OCI-LY7 (cell line): ENCODE results near the gene VSX1. TPM values are rescaled to one million over a fixed set of nuclear protein-coding genes. Genes with fewer than 3 reads are reported as not detected.

Experiments used
- BruUV-seq: library from RNA; stranded (reverse); fragments of 400-500 nt; replicated peaks from 2 replicates; lab custom pipeline; 2021; lab: Mats Ljungman, UMichigan
- CTCF ChIA-PET: fragments of 300-600 bp; sonication (Branson Sonifier 250); formaldehyde crosslinking; loops from one replicate; lab custom pipeline; 2022; ENCODE audit warnings: antibody characterized with exemption; ENCODE audit not compliant: unreplicated experiment; lab: Charles Lee
- POLR2A ChIA-PET: fragments of 300-600 bp; sonication (Branson Sonifier 250); formaldehyde crosslinking; loops from one replicate; lab custom pipeline; 2022; ENCODE audit warnings: antibody characterized with exemption; lab: Charles Lee
- DNase-seq: peaks from one replicate; pipeline ENCODE4 v3.0.0-alpha.2; 2015; ENCODE audit warnings: low spot score
- H2AFZ ChIP-seq: fragments of 200-600 bp; sonication (generic), shearing (Covaris generic); 2 replicates; pipeline ENCODE4 v1.6.1; 2014; ENCODE audit warnings: mild to moderate bottlenecking, antibody characterized with exemption, low read length, moderate library complexity
- H3K27ac ChIP-seq: fragments of 200-600 bp; sonication (generic); 2 replicates; pipeline ENCODE4 v1.5.1; 2014; ENCODE audit warnings: mixed run types, low read depth, mild to moderate bottlenecking, moderate library complexity, low read length, inconsistent platforms; ENCODE audit not compliant: poor library complexity, severe bottlenecking
- H3K36me3 ChIP-seq: fragments of 200-600 bp; sonication (generic); 2 replicates; pipeline ENCODE4 v1.6.1; 2014; ENCODE audit warnings: mild to moderate bottlenecking, antibody characterized with exemption, low read length, moderate library complexity, mixed read lengths; ENCODE audit not compliant: insufficient read depth
- H3K4me1 ChIP-seq: fragments of 200-600 bp; sonication (generic); 2 replicates; pipeline ENCODE4 v1.5.1; 2014; ENCODE audit warnings: mild to moderate bottlenecking, low read length; ENCODE audit not compliant: insufficient read depth, poor library complexity, severe bottlenecking
- H3K4me2 ChIP-seq: fragments of 200-600 bp; sonication (generic); 2 replicates; pipeline ENCODE4 v1.6.1; 2014; ENCODE audit warnings: mild to moderate bottlenecking, low read length
- H3K4me3 ChIP-seq: fragments of 200-600 bp; sonication (generic); 2 replicates; pipeline ENCODE4 v1.5.1; 2014; ENCODE audit warnings: mild to moderate bottlenecking, low read depth, low read length; ENCODE audit not compliant: poor library complexity, severe bottlenecking
- H3K79me2 ChIP-seq: fragments of 200-600 bp; sonication (generic); 2 replicates; pipeline ENCODE4 v1.6.1; 2016; ENCODE audit warnings: low read depth, mild to moderate bottlenecking, low read length, moderate library complexity, mixed read lengths; ENCODE audit not compliant: insufficient read depth
- H3K9me2 ChIP-seq: fragments of 200-600 bp; sonication (generic); 2 replicates; pipeline ENCODE4 v1.6.1; 2016; ENCODE audit warnings: mild to moderate bottlenecking, low read length, mixed read lengths; ENCODE audit not compliant: insufficient read depth
- H3K9me3 ChIP-seq: fragments of 200-600 bp; sonication (generic); 2 replicates; pipeline ENCODE4 v1.6.1; 2014; ENCODE audit warnings: mild to moderate bottlenecking, mixed run types, low read length, mixed read lengths
- H4K20me1 ChIP-seq: fragments of 200-600 bp; sonication (generic); 2 replicates; pipeline ENCODE4 v1.6.1; 2014; ENCODE audit warnings: mild to moderate bottlenecking, antibody characterized with exemption, low read length, moderate library complexity, mixed read lengths; ENCODE audit not compliant: insufficient read depth
- CTCF ChIP-seq: fragments of 200-600 bp; sonication (generic); conservative IDR thresholded peaks from 2 replicates; pipeline ENCODE4 v1.5.1; 2014; ENCODE audit warnings: mild to moderate bottlenecking, antibody characterized with exemption, low read length, moderate library complexity, mixed read lengths
- EZH2phosphoT487 ChIP-seq: fragments of 200-600 bp; sonication (generic); IDR thresholded peaks from 2 replicates; pipeline ENCODE4 v1.6.1; 2018; ENCODE audit warnings: low read depth, borderline replicate concordance, mild to moderate bottlenecking, mixed run types, antibody characterized with exemption, low read length, moderate library complexity, mixed read lengths
- intact Hi-C: fragments of 100-400 bp; cut with micrococcal nuclease; formaldehyde crosslinking; loops from one replicate; pipeline ENCODE4 v1.10.0; 2022; ENCODE audit not compliant: unreplicated experiment
- total RNA-seq, 2 experiments: library from RNA; depleted of rRNA in 1 of 2; stranded (reverse); fragments of >200 nt in 1 of 2; shearing (Covaris generic) in 1 of 2; gene quantifications; 2 replicates each; pipeline ENCODE4 v1.2.3, GENCODE V29; 2014 to 2022

Gene VSX1
- total RNA-seq, 2 experiments from 2014 or later = not detected

GRCh38 chr20:25085756-25086495 lies 4.0 kb upstream of the VSX1 start:
- H2AFZ ChIP-seq = no peak overlapping the region
- BruUV-seq = no TSS peak
- ChIA-PET POLR2A (interaction anchor here (0.5 to 0.7 kb wide), 2 partner anchors 40 to 146 kb away, joined by 4 read pairs; no protein-coding TSS in a partner anchor), CTCF (interaction anchor here (0.6 kb wide), 1 partner anchor 129 kb away, joined by 3 read pairs; no protein-coding TSS in a partner anchor)
- H3K4me2 ChIP-seq = no peak overlapping the region
- intact Hi-C loops = no loop called here
- no peaks in the 10 kb centered on the region for H4K20me1 ChIP-seq
- no peaks in the 10 kb centered on the region for H3K4me1 ChIP-seq
- H3K9me3 ChIP-seq = no peaks in the 10 kb centered on the region
- no peak for DNase-seq
- no peak overlapping the region for H3K27ac ChIP-seq
- H3K36me3 ChIP-seq = no peaks in the 10 kb centered on the region
- no peak overlapping the region for H3K4me3 ChIP-seq
- no peaks in the 10 kb centered on the region for H3K79me2 ChIP-seq
- TF ChIP-seq EZH2phosphoT487 (no peak), CTCF (no peak)
- no peaks in the 10 kb centered on the region for H3K9me2 ChIP-seq

- Histone ChIP-seq H3K36me3 (no peaks in the 10 kb centered on the region), H3K9me3 (no peaks in the 10 kb centered on the region), H2AFZ (no peak overlapping the region), H3K4me2 (no peak overlapping the region), H3K9me2 (no peaks in the 10 kb centered on the region), H4K20me1 (no peaks in the 10 kb centered on the region), H3K27ac (no peak overlapping the region), H3K4me3 (no peak overlapping the region), H3K4me1 (no peaks in the 10 kb centered on the region), H3K79me2 (no peaks in the 10 kb centered on the region)
- ChIA-PET CTCF (no interaction called here), POLR2A (no interaction called here)
- intact Hi-C loops = no loop called here
- BruUV-seq = no TSS peak
- TF ChIP-seq CTCF (no peak), EZH2phosphoT487 (no peak)
- no peak for DNase-seq
These were observed 2.8 kb upstream of the VSX1 start for GRCh38 chr20:25084626-25085187.
